EH (cell line): ENCODE results near the gene TENT4A.

Experiments used
- DNase-seq: peaks from one replicate; pipeline ENCODE4 v3.0.0-alpha.2; 2015; ENCODE audit warnings: low read depth

Gene TENT4A

GRCh38 chr5:6805841-6806240, 92.6 kb downstream of the TENT4A start:
- no peak for DNase-seq
